C4-2B (cell line): ENCODE results near the gene SYNE2.
A peak's percentile ranks its signal among the peaks of the same experiment; 100 is the strongest.

Source experiments
- H3K27ac ChIP-seq: fragments of 450-650 bp; 2 replicates; pipeline ENCODE4 v1.5.1; 2017
- CTCF ChIP-seq: fragments of 450-650 bp; conservative IDR thresholded peaks from 2 replicates; pipeline ENCODE4 v1.5.1; 2017; ENCODE audit warnings: mild to moderate bottlenecking
- ZFX ChIP-seq: fragments of 450-650 bp; IDR thresholded peaks from 2 replicates; pipeline ENCODE4 v1.6.1; 2017

Gene SYNE2

GRCh38 chr14:63896278-63896720, 43.5 kb downstream of the SYNE2 start:
- TF ChIP-seq CTCF (no peak), ZFX (no peak)
- peak overlapping the region; percentile 22; the same call in 1 of the 2 replicates for H3K27ac ChIP-seq

GRCh38 chr14:63897721-63898163, 44.9 kb downstream of the SYNE2 start:
- TF ChIP-seq ZFX (no peak), CTCF (no peak)
- H3K27ac ChIP-seq: no peak overlapping the region

- TF ChIP-seq CTCF: no peak
- no peak for TF ChIP-seq ZFX
- no peak overlapping the region for H3K27ac ChIP-seq
Observed at GRCh38 chr14:63899953-63900352, 47.1 kb downstream of the SYNE2 start.

- TF ChIP-seq ZFX: no peak
- no peak for TF ChIP-seq CTCF
- H3K27ac ChIP-seq: no peak overlapping the region
Observed at GRCh38 chr14:63901434-63902085, 48.8 kb downstream of the SYNE2 start.

GRCh38 chr14:63902375-63902976, 49.7 kb downstream of the SYNE2 start:
- TF ChIP-seq ZFX: no peak
- TF ChIP-seq CTCF: no peak
- H3K27ac ChIP-seq: no peak overlapping the region

GRCh38 chr14:63904724-63905123, 51.9 kb downstream of the SYNE2 start:
- H3K27ac ChIP-seq: no peak overlapping the region
- TF ChIP-seq ZFX (no peak), CTCF (no peak)

- H3K27ac ChIP-seq: no peak overlapping the region
- TF ChIP-seq CTCF: no peak
- TF ChIP-seq ZFX: no peak
Observed at GRCh38 chr14:63905370-63905769, 52.6 kb downstream of the SYNE2 start.
